ENCODE measurements around the gene RAB36.

Gene RAB36

GRCh38 chr22:23108249-23109078, 36.8 kb upstream of the RAB36 start:
- no peak for DNase-seq

GRCh38 chr22:23109079-23109347, 36.3 kb upstream of the RAB36 start:
- DNase-seq = no peak

- DNase-seq = no peak
Measured at GRCh38 chr22:23109441-23109978, 35.8 kb upstream of the RAB36 start.

- DNase-seq = no peak
Measured at GRCh38 chr22:23110190-23110921, 34.9 kb upstream of the RAB36 start.

GRCh38 chr22:23110922-23111527, 34.3 kb upstream of the RAB36 start:
- DNase-seq = no peak

GRCh38 chr22:23112472-23113012, 32.7 kb upstream of the RAB36 start:
- no peak for DNase-seq

GRCh38 chr22:23113067-23113846, 32.0 kb upstream of the RAB36 start:
- no peak for DNase-seq

- no peak for DNase-seq
Measured at GRCh38 chr22:23113847-23114720, 31.2 kb upstream of the RAB36 start.

GRCh38 chr22:23114721-23115020, 30.6 kb upstream of the RAB36 start:
- DNase-seq = no peak

- no peak for DNase-seq
Measured at GRCh38 chr22:23115369-23115768, 29.9 kb upstream of the RAB36 start.

- DNase-seq = no peak
Measured at GRCh38 chr22:23115825-23116494, 29.3 kb upstream of the RAB36 start.

GRCh38 chr22:23116506-23117263, 28.6 kb upstream of the RAB36 start:
- DNase-seq = no peak

GRCh38 chr22:23117275-23117674, 28.0 kb upstream of the RAB36 start:
- no peak for DNase-seq

GRCh38 chr22:23117891-23118646, 27.2 kb upstream of the RAB36 start:
- DNase-seq = no peak

GRCh38 chr22:23118647-23119493, 26.4 kb upstream of the RAB36 start:
- DNase-seq = no peak

GRCh38 chr22:23119494-23120414, 25.5 kb upstream of the RAB36 start:
- no peak for DNase-seq

GRCh38 chr22:23120415-23120899, 24.8 kb upstream of the RAB36 start:
- no peak for DNase-seq

Data from SW 1271 (cell line).